ENCODE measurements around the gene SLC10A7.

DNA sequence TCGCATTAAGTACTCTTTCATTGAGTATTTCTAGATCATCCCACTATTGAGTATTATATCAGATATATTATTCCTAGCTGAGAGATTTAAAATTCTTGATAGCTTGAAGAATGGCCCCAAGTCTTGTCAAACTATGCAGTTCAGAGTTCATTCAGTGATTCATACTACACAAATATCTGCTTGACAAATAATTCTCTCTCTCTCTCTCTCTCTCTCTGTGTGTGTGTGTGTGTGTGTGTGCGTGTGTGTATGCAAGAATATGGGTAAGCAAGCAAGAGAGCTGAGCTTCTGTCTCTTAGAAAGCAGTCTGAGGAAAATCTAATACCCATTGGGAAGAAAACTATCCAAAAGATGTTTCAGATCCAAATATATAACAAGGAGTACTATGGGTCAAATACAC, 142.0 kb downstream of the SLC10A7 start:
- TF ChIP-seq, protein P1, sequence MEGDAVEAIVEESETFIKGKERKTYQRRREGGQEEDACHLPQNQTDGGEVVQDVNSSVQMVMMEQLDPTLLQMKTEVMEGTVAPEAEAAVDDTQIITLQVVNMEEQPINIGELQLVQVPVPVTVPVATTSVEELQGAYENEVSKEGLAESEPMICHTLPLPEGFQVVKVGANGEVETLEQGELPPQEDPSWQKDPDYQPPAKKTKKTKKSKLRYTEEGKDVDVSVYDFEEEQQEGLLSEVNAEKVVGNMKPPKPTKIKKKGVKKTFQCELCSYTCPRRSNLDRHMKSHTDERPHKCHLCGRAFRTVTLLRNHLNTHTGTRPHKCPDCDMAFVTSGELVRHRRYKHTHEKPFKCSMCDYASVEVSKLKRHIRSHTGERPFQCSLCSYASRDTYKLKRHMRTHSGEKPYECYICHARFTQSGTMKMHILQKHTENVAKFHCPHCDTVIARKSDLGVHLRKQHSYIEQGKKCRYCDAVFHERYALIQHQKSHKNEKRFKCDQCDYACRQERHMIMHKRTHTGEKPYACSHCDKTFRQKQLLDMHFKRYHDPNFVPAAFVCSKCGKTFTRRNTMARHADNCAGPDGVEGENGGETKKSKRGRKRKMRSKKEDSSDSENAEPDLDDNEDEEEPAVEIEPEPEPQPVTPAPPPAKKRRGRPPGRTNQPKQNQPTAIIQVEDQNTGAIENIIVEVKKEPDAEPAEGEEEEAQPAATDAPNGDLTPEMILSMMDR (IDR thresholded peaks at IDR 0.05): no peak
- TF ChIP-seq POLR2A (IDR thresholded peaks at IDR 0.05): no peak

Measured in ovary (tissue), 3 donors.